B cell (primary cell): ENCODE data around the gene GP1BB.
"Not testable (repeated sequence)": the region's sequence is repeated elsewhere in the genome, so short reads cannot be mapped to it uniquely, and the experiment has no call there.

Experiments
- EZH2 ChIP-seq: IDR thresholded peaks from 2 replicates; pipeline ENCODE4 v1.6.1; 2012; ENCODE audit warnings: borderline replicate concordance, low read depth, mild to moderate bottlenecking, moderate library complexity, low read length; ENCODE audit not compliant: insufficient read depth, poor library complexity, severe bottlenecking
- TF ChIP-seq, protein P1 (sequence below): fragments of 200-600 bp; IDR thresholded peaks from one replicate; pipeline ENCODE4 v1.8.0; 2022; ENCODE audit warnings: antibody characterized with exemption, mild to moderate bottlenecking

DNA sequence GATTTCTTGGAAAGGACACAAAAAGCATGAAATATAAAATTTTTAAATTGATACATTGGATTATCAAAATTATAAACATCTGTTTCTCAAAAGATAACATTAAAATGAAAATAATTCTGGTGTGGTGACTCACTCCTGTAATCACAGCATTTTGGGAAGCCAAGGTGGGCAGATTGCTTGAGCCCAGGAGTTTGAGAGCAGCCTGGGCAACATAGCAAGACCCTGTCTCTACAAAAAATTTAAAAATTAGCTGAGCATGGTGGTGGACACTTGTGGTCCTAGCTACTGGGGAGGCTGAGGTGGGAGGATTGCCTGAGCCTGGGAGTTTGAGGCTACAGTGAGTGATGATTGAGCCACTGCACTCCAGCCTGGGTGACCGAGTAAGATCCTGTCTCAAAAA, 25.5 kb upstream of the GP1BB start:
- TF ChIP-seq, protein P1, sequence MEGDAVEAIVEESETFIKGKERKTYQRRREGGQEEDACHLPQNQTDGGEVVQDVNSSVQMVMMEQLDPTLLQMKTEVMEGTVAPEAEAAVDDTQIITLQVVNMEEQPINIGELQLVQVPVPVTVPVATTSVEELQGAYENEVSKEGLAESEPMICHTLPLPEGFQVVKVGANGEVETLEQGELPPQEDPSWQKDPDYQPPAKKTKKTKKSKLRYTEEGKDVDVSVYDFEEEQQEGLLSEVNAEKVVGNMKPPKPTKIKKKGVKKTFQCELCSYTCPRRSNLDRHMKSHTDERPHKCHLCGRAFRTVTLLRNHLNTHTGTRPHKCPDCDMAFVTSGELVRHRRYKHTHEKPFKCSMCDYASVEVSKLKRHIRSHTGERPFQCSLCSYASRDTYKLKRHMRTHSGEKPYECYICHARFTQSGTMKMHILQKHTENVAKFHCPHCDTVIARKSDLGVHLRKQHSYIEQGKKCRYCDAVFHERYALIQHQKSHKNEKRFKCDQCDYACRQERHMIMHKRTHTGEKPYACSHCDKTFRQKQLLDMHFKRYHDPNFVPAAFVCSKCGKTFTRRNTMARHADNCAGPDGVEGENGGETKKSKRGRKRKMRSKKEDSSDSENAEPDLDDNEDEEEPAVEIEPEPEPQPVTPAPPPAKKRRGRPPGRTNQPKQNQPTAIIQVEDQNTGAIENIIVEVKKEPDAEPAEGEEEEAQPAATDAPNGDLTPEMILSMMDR, result not testable (repeated sequence)
- not testable (repeated sequence) for TF ChIP-seq EZH2
